Anterior cingulate cortex (tissue), 58 donors: ENCODE results near the gene HBG2.
A peak's percentile ranks its signal among the peaks of the same experiment; 100 is the strongest.

Experiments
- DNase-seq, 58 donors: peaks; one replicate each; lab custom pipeline; 2025; lab: John Stamatoyannopoulos, UW

The HBG2 gene

GRCh38 chr11:5232821-5233220, 21.8 kb downstream of the HBG2 start:
- no peak for DNase-seq

- no peak for DNase-seq
Observed at GRCh38 chr11:5232176-5232575, 22.4 kb downstream of the HBG2 start.

GRCh38 chr11:5231111-5231510, 23.5 kb downstream of the HBG2 start:
- DNase-seq, result no peak

GRCh38 chr11:5230266-5230665, 24.3 kb downstream of the HBG2 start:
- DNase-seq, result no peak

GRCh38 chr11:5229796-5230195, 24.8 kb downstream of the HBG2 start:
- DNase-seq, result no peak

- DNase-seq, result no peak
Observed at GRCh38 chr11:5229356-5229755, 25.2 kb downstream of the HBG2 start.

GRCh38 chr11:5228124-5228523, 26.5 kb downstream of the HBG2 start:
- no peak for DNase-seq

- DNase-seq, result no peak
Observed at GRCh38 chr11:5227681-5228080, 26.9 kb downstream of the HBG2 start.

- DNase-seq, result no peak
Observed at GRCh38 chr11:5226732-5227310, 27.8 kb downstream of the HBG2 start, which contains the start of gene HBB. Gene HBB, minus strand, starts transcription at chr11:5227071. Its CDS starts 50 bp downstream, at chr11:5227021.

GRCh38 chr11:5225480-5225871, 29.1 kb downstream of the HBG2 start:
- DNase-seq, result no peak

GRCh38 chr11:5224538-5225479, 29.8 kb downstream of the HBG2 start:
- DNase-seq, result no peak

GRCh38 chr11:5223686-5224085, 30.9 kb downstream of the HBG2 start:
- DNase-seq, result no peak

GRCh38 chr11:5223146-5223545, 31.4 kb downstream of the HBG2 start:
- DNase-seq, result no peak

- DNase-seq, result no peak
Observed at GRCh38 chr11:5210376-5210885, 44.1 kb downstream of the HBG2 start.

GRCh38 chr11:5204787-5205186, 49.8 kb downstream of the HBG2 start:
- peak in 1 of 58 donors; percentile 3 for DNase-seq

GRCh38 chr11:5203366-5203765, 51.2 kb downstream of the HBG2 start:
- DNase-seq, result no peak
